Measurements from ENCODE around the gene TBCEL.

Gene TBCEL

DNA sequence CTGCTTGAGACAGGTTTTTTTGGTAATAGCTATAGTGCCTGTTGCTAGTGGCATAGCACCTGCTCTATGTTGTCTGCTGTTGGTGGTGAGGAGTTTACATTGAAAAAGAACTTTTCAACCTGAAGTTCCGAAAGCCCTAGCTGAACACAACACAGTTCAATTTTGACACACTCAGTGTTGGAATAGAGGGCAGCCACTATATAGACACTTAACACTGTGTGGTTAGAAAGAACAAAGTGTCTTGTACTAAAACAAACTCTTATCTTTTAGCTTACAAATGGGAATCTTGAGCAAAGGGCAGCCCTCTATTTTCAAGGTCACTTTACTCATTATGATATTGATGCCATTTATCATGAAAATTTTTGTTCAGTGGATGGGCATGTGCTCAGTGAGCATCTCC is 18.4 kb downstream of the TBCEL start:
- no peak for DNase-seq (ENCODE audit: low read depth)
- no peak overlapping the region for H3K4me3 ChIP-seq (ENCODE audit: low read depth, low read length)
- TF ChIP-seq, protein P1, sequence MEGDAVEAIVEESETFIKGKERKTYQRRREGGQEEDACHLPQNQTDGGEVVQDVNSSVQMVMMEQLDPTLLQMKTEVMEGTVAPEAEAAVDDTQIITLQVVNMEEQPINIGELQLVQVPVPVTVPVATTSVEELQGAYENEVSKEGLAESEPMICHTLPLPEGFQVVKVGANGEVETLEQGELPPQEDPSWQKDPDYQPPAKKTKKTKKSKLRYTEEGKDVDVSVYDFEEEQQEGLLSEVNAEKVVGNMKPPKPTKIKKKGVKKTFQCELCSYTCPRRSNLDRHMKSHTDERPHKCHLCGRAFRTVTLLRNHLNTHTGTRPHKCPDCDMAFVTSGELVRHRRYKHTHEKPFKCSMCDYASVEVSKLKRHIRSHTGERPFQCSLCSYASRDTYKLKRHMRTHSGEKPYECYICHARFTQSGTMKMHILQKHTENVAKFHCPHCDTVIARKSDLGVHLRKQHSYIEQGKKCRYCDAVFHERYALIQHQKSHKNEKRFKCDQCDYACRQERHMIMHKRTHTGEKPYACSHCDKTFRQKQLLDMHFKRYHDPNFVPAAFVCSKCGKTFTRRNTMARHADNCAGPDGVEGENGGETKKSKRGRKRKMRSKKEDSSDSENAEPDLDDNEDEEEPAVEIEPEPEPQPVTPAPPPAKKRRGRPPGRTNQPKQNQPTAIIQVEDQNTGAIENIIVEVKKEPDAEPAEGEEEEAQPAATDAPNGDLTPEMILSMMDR (IDR thresholded peaks at IDR 0.05; ENCODE audit: insufficient read depth, low read depth, low read length, missing control alignments): no peak

- DNase-seq (ENCODE audit: low read depth): no peak
- TF ChIP-seq, protein P1 (IDR thresholded peaks at IDR 0.05; ENCODE audit: insufficient read depth, low read depth, low read length, missing control alignments): no peak
- no peak overlapping the region for H3K4me3 ChIP-seq (ENCODE audit: low read depth, low read length)
Measured at GRCh38 chr11:121047926-121048325, 24.0 kb downstream of the TBCEL start.

GRCh38 chr11:121048464-121049233 is 24.7 kb downstream of the TBCEL start:
- TF ChIP-seq, protein P1 (IDR thresholded peaks at IDR 0.05; ENCODE audit: insufficient read depth, low read depth, low read length, missing control alignments): no peak
- no peak for DNase-seq (ENCODE audit: low read depth)
- no peak overlapping the region for H3K4me3 ChIP-seq (ENCODE audit: low read depth, low read length)

- no peak for DNase-seq (ENCODE audit: low read depth)
- TF ChIP-seq, protein P1 (IDR thresholded peaks at IDR 0.05; ENCODE audit: insufficient read depth, low read depth, low read length, missing control alignments): no peak
- H3K4me3 ChIP-seq (ENCODE audit: low read depth, low read length): no peak overlapping the region
Measured at GRCh38 chr11:121053244-121053643, 29.3 kb downstream of the TBCEL start.

DNA sequence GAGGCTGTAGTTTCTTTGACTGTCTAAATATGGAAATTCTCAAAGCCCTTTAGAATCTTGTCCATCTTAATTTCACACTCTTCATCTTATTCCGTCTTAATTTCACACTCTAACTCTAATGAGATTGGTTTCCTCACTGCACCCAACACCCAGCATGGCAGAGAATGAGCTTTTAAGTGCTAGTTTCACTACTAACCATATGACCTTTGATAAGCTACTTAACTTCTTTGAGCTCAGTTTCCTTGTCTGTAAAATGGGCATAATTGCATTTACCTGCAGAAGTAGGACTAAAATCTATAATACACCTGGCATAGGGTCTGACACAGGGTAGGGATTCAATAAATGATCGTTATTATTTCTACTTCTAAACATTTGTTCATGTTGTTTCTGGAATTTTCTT is 30.4 kb downstream of the TBCEL start:
- no peak for DNase-seq (ENCODE audit: low read depth)
- H3K4me3 ChIP-seq (ENCODE audit: low read depth, low read length): no peak overlapping the region
- TF ChIP-seq, protein P1 (IDR thresholded peaks at IDR 0.05; ENCODE audit: insufficient read depth, low read depth, low read length, missing control alignments): no peak

- DNase-seq (ENCODE audit: low read depth): no peak
- TF ChIP-seq, protein P1 (IDR thresholded peaks at IDR 0.05; ENCODE audit: insufficient read depth, low read depth, low read length, missing control alignments): no peak
- H3K4me3 ChIP-seq (ENCODE audit: low read depth, low read length): no peak overlapping the region
Measured at GRCh38 chr11:121055076-121055475, 31.2 kb downstream of the TBCEL start.

DNA sequence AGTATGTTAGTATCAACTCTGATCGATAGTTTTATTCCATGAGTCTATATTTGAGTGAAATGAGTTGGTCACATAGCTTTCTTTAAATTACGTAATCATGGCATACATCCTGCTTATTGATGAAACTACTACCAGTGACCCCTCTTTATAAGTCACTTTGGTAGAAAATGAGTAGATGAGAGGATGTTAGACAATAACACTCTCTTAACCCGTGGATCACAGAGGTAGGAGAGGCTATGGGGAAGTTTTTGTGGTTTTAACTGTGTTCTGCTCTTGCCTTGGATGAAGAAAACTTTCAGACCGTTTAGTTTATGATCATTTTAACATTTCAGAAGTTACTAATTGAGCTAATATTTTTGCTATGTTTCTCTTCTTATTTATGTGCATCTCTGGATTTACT is 34.0 kb downstream of the TBCEL start:
- H3K4me3 ChIP-seq (ENCODE audit: low read depth, low read length): no peak overlapping the region
- TF ChIP-seq, protein P1 (IDR thresholded peaks at IDR 0.05; ENCODE audit: insufficient read depth, low read depth, low read length, missing control alignments): no peak
- no peak for DNase-seq (ENCODE audit: low read depth)
